Activated CD4-positive, alpha-beta T cell treated with anti-CD3 and anti-CD28 coated beads, Interleukin-2, amount 10 ng/mL, durations not matched to agents 24 days and 14 days (primary cell): ENCODE measurements around the gene DENND6B. TPM values are rescaled to one million over a fixed set of nuclear protein-coding genes. Genes with fewer than 3 reads are reported as not detected.

Experiments used
- DNase-seq: peaks from one replicate; pipeline ENCODE4 v3.0.0; 2022
- H3K27ac Mint-ChIP-seq: one replicate; pipeline ENCODE4 v1.8.0; 2022; ENCODE audit warnings: mild to moderate bottlenecking, mixed read lengths
- H3K27me3 Mint-ChIP-seq: one replicate; pipeline ENCODE4 v1.8.0; 2022; ENCODE audit warnings: mixed read lengths
- H3K36me3 Mint-ChIP-seq: one replicate; pipeline ENCODE4 v1.8.0; 2022; ENCODE audit warnings: low read depth, mild to moderate bottlenecking, mixed read lengths
- H3K4me1 Mint-ChIP-seq: one replicate; pipeline ENCODE4 v1.8.0; 2021; ENCODE audit warnings: mixed read lengths
- H3K4me3 Mint-ChIP-seq: one replicate; pipeline ENCODE4 v1.8.0; 2022; ENCODE audit warnings: mild to moderate bottlenecking, moderate library complexity, mixed read lengths
- H3K9me3 Mint-ChIP-seq: one replicate; pipeline ENCODE4 v1.8.0; 2021; ENCODE audit warnings: mixed read lengths
- intact Hi-C: fragments of 100-400 bp; cut with micrococcal nuclease; formaldehyde crosslinking; loops from one replicate; pipeline ENCODE4 v1.15.1; 2023
- total RNA-seq: library from RNA; stranded (reverse); gene quantifications from 2 replicates; pipeline ENCODE4 v1.2.3, GENCODE V29; 2022

Gene DENND6B
- total RNA-seq, 1 donor from 2014 or later, result 2.2 TPM

- intact Hi-C loops, result no loop called here
- no peak overlapping the region for H3K4me3 Mint-ChIP-seq
- no peak for DNase-seq
- H3K36me3 Mint-ChIP-seq, result no peaks in the 10 kb centered on the region
- H3K27ac Mint-ChIP-seq, result no peak overlapping the region
- no peaks in the 10 kb centered on the region for H3K27me3 Mint-ChIP-seq
- peaks cover 8% of the 10 kb centered on the region for H3K4me1 Mint-ChIP-seq
- H3K9me3 Mint-ChIP-seq, result no peaks in the 10 kb centered on the region
Observed at GRCh38 chr22:50316114-50317065, 10.4 kb downstream of the DENND6B start.

GRCh38 chr22:50315289-50316113, 11.3 kb downstream of the DENND6B start:
- peak overlapping the region; percentile 22 for H3K4me3 Mint-ChIP-seq
- no peaks in the 10 kb centered on the region for H3K27me3 Mint-ChIP-seq
- H3K4me1 Mint-ChIP-seq, result peaks cover 8% of the 10 kb centered on the region
- DNase-seq, result no peak
- H3K9me3 Mint-ChIP-seq, result no peaks in the 10 kb centered on the region
- no peak overlapping the region for H3K27ac Mint-ChIP-seq
- intact Hi-C loops, result no loop called here
- no peaks in the 10 kb centered on the region for H3K36me3 Mint-ChIP-seq

DNA sequence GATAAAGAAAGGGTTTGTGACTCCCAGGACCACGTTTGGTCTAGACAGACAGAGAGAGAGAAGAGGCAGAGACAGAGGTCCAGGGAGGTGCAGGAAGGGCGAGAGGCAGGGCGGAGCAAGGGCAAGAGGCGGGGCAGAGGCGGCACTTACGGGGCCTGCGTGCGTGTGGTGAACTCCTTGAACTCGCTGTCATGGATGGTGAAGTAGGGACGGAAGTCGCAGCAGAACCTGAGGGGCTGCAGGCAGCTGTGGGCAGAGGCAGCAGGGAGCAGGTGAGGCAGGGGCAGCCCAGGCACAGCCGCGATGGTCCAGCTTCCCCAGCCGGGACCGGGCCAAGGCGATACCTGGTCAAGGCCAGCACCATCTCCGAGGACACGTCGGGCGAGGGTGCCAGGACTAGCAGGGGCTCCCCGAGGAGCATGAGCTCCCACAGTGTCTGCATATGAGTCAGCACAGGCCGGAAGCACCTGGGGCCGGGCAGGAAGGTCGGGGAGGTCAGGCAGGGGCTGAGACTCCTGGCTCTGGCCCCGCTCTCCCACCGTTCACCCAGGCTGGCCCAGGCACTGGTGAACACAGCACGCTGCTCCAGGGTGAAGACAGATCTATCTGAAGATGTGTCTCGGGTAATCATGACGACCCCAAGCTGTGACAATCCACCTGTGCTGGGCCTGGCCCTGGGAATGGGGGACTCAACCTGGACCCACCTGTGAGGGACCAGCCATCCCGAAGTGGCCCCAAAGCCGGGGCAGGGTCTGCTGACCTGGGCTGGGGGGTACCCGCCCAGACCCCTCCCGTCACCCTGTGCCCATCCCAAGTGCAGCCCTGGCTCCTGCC, 12.1 kb downstream of the DENND6B start:
- peak; percentile 93 for DNase-seq
- intact Hi-C loops, result loop anchor here (1.0 kb wide), 1 partner anchor 13 kb away; the partner anchor contains the start of gene DENND6B
- Mint-ChIP-seq H3K27me3 (no peaks in the 10 kb centered on the region), H3K27ac (peak overlapping the region; percentile 78), H3K36me3 (no peaks in the 10 kb centered on the region), H3K4me1 (peaks cover 8% of the 10 kb centered on the region), H3K4me3 (peak overlapping the region; percentile 88), H3K9me3 (no peaks in the 10 kb centered on the region)

DNA sequence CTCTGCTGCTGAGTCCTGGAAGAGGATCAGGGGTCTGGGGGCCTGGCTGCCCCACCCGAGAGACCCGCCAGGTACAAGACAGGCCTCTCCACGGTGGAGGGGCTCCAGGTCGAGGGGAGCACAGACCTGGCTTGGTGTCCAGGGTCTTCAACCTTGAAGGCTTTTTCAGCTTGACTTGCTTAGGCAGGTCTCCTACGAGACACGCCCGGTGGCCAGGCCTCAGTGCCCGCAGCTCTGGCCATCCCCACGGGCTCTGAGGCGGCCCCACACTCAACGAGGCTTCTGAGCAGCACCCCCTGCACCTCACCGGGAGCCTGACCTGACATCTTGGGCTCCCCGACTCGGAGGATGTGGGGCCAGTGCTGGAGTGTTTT, 12.7 kb downstream of the DENND6B start:
- no peak for DNase-seq
- H3K27me3 Mint-ChIP-seq, result no peaks in the 10 kb centered on the region
- intact Hi-C loops, result loop anchor here (1.0 kb wide), 1 partner anchor 13 kb away; the partner anchor contains the start of gene DENND6B
- H3K36me3 Mint-ChIP-seq, result no peaks in the 10 kb centered on the region
- peak overlapping the region; percentile 88 for H3K4me3 Mint-ChIP-seq
- H3K4me1 Mint-ChIP-seq, result peaks cover 8% of the 10 kb centered on the region
- no peaks in the 10 kb centered on the region for H3K9me3 Mint-ChIP-seq
- H3K27ac Mint-ChIP-seq, result peak overlapping the region; percentile 78

DNA sequence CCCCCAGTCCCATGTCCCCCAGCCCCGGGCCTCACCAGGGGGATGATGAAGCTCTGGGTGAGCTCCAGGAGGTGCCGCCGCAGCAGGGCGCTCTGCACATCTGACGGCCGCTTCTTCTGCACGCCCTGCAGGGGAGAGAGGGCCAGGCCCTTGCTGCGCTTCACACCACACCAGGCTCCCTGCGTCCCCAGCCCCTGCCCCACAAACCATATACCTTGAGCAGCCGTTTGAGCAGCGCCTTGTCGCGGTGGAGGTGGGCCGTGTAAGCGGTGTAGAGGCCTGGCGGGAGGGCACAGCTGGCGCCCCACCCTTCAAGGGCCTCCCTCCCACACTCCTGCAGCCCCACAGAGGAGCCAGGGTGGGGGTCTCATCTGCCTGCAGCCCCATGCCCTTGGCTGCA, 13.2 kb downstream of the DENND6B start:
- H3K27ac Mint-ChIP-seq, result peak overlapping the region; percentile 37
- intact Hi-C loops, result no loop called here
- no peaks in the 10 kb centered on the region for H3K9me3 Mint-ChIP-seq
- no peak for DNase-seq
- H3K36me3 Mint-ChIP-seq, result no peaks in the 10 kb centered on the region
- H3K4me1 Mint-ChIP-seq, result peaks cover 11% of the 10 kb centered on the region
- H3K27me3 Mint-ChIP-seq, result peaks cover 2% of the 10 kb centered on the region
- peak overlapping the region; percentile 88 for H3K4me3 Mint-ChIP-seq

- no peak for DNase-seq
- Mint-ChIP-seq H3K4me1 (peaks cover 11% of the 10 kb centered on the region), H3K9me3 (no peaks in the 10 kb centered on the region), H3K27me3 (peaks cover 2% of the 10 kb centered on the region), H3K27ac (no peak overlapping the region), H3K4me3 (no peak overlapping the region), H3K36me3 (no peaks in the 10 kb centered on the region)
- intact Hi-C loops, result no loop called here
Observed at GRCh38 chr22:50313021-50313420, 13.8 kb downstream of the DENND6B start.

DNA sequence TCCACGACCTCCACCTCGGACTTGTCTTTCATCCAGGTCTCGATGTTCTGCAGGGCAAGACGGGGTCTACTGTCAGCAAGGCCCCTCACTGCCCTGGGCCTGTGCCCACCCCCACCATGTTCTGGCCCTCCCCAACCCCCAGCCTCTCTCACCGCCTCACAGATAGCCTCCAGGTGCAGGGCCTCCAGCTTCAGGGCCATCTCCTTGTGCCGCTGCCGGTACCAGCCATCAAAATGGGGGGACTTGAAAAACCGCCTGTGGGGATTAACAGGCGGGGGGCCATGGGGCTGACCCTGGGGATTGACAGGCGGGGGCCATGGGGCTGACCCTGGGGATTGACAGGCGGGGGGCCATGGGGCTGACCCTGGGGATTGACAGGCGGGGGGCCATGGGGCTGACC, 14.4 kb downstream of the DENND6B start:
- peaks cover 11% of the 10 kb centered on the region for H3K4me1 Mint-ChIP-seq
- no peak overlapping the region for H3K4me3 Mint-ChIP-seq
- no peak overlapping the region for H3K27ac Mint-ChIP-seq
- DNase-seq, result no peak
- peaks cover 2% of the 10 kb centered on the region for H3K27me3 Mint-ChIP-seq
- intact Hi-C loops, result no loop called here
- H3K36me3 Mint-ChIP-seq, result no peaks in the 10 kb centered on the region
- H3K9me3 Mint-ChIP-seq, result no peaks in the 10 kb centered on the region

GRCh38 chr22:50311606-50312351, 15.0 kb downstream of the DENND6B start:
- intact Hi-C loops, result no loop called here
- H3K9me3 Mint-ChIP-seq, result no peaks in the 10 kb centered on the region
- no peak for DNase-seq
- peaks cover 2% of the 10 kb centered on the region for H3K27me3 Mint-ChIP-seq
- no peak overlapping the region for H3K27ac Mint-ChIP-seq
- no peaks in the 10 kb centered on the region for H3K36me3 Mint-ChIP-seq
- no peak overlapping the region for H3K4me3 Mint-ChIP-seq
- peaks cover 11% of the 10 kb centered on the region for H3K4me1 Mint-ChIP-seq

DNA sequence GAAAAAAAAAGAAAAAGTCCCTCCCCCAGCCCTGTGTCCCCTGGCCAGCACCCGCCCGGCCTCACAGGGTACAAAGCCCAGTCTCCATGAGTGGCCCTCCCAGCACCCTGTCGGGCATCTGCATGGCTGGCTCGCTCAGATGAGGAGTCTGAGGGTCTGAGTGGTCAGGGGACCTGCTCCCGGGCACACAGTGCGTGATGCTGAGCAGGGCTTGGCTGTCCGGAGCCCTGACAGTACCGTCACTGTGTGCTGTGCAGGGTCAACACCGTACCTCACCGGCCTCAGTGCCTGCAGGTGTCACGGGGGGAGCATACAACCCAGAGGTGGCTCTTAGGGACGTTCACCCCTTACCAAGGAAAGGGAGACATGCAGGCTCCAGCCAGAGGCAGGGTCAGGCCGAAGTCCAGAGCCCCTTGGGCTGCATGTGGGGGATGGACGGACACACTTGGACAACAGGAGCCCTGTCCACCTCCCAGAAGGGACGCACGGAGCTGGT, 15.8 kb downstream of the DENND6B start:
- H3K4me1 Mint-ChIP-seq, result peaks cover 14% of the 10 kb centered on the region
- intact Hi-C loops, result no loop called here

GRCh38 chr22:50310031-50310722, 16.6 kb downstream of the DENND6B start:
- H3K4me3 Mint-ChIP-seq, result no peak overlapping the region
- peaks cover 16% of the 10 kb centered on the region for H3K4me1 Mint-ChIP-seq
- DNase-seq, result no peak
- intact Hi-C loops, result no loop called here
- no peaks in the 10 kb centered on the region for H3K9me3 Mint-ChIP-seq
- H3K36me3 Mint-ChIP-seq, result no peaks in the 10 kb centered on the region
- H3K27ac Mint-ChIP-seq, result no peak overlapping the region
- peaks cover 9% of the 10 kb centered on the region for H3K27me3 Mint-ChIP-seq

More for the DNA sequence above, 15.8 kb downstream of the DENND6B start:
- Mint-ChIP-seq H3K27me3 (peaks cover 6% of the 10 kb centered on the region), H3K4me3 (no peak overlapping the region), H3K27ac (no peak overlapping the region), H3K36me3 (no peaks in the 10 kb centered on the region), H3K9me3 (no peaks in the 10 kb centered on the region)
- no peak for DNase-seq

DNA sequence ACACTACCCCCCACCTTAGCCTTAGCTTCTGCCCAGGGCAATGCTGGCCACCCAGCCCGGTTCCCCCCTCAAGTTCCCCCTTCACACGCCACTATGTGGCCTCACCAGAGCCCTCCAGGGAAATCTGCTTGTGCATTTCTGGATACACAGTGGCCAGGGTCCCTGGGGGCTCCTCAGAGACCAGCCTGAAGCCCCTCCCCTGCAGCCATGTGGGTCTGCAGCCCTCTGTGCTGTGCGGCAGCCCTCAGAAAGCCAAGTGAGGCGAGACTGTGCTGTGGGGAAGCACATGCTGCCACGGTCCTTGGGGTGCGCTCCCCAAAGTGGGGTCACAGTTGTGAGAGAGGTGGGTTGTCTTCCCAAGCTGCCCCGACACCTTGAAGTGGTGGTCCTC, 17.2 kb downstream of the DENND6B start:
- no peak overlapping the region for H3K4me3 Mint-ChIP-seq
- H3K27ac Mint-ChIP-seq, result no peak overlapping the region
- H3K4me1 Mint-ChIP-seq, result peaks cover 15% of the 10 kb centered on the region
- no peaks in the 10 kb centered on the region for H3K36me3 Mint-ChIP-seq
- no peaks in the 10 kb centered on the region for H3K9me3 Mint-ChIP-seq
- peaks cover 9% of the 10 kb centered on the region for H3K27me3 Mint-ChIP-seq
- intact Hi-C loops, result loop anchor here (5.0 kb wide), 1 partner anchor 37 kb away; the partner anchor contains the start of gene MAPK11
- DNase-seq, result no peak

DNA sequence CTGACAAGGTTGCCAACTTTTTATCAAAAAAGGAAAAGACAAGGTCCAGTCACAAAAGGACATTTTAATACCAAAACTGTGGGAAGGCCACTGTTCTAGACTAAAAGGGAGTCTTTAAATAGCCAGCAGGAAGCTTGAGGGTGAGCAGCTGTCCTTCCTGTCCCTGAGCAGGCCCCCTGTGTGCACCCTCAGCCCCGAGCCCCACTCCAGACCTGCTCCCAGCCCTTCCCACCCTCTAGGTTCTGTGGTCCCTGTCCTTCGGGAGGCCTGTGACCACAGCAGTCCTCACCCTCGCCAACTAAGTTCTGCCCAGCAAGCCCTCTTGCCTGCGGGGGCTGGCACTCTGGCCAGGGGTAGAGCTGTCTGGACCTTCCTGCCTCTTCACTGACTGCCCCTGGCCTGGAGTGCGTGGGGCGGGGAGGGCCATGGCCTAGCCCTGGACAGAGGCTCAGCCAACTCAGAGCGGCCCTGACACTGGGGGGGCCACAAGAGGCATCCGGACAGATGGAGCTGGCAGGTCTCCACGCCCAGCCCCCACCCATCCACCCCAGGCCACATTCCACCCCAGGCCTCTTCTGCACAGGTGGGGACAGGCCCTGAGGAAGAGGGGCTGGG, 17.7 kb downstream of the DENND6B start:
- peaks cover 9% of the 10 kb centered on the region for H3K27me3 Mint-ChIP-seq
- intact Hi-C loops, result loop anchor here (5.0 kb wide), 1 partner anchor 37 kb away; the partner anchor contains the start of gene MAPK11
- H3K27ac Mint-ChIP-seq, result peak overlapping the region; percentile 70
- H3K4me1 Mint-ChIP-seq, result peaks cover 10% of the 10 kb centered on the region
- no peaks in the 10 kb centered on the region for H3K36me3 Mint-ChIP-seq
- no peak for DNase-seq
- H3K9me3 Mint-ChIP-seq, result no peaks in the 10 kb centered on the region
- H3K4me3 Mint-ChIP-seq, result peak overlapping the region; percentile 59
